Spleen (tissue), 7 donors: ENCODE measurements around the gene TOR1B.

ENCODE experiments used
- CTCF ChIP-seq, 11 experiments: fragments of 200-600 bp in 7 of 11; fragments of 450-650 bp in 4 of 11; sonication (generic) in 4 of 11; IDR thresholded peaks in 8 of 11; conservative IDR thresholded peaks in 3 of 11; 1 replicate in 7 of 11; 2 replicates in 4 of 11; pipeline versions ENCODE4 v1.4.0 to v1.8.0; 2016 to 2021; ENCODE audit warnings: antibody characterized with exemption in 11 of 11, inconsistent platforms in 4 of 11, mild to moderate bottlenecking in 1 of 11
- POLR2A ChIP-seq, 3 donors: fragments of 450-650 bp; IDR thresholded peaks; one replicate each; pipeline ENCODE4 v1.5.1; 2017; ENCODE audit warnings: antibody characterized with exemption in 3 of 3, mild to moderate bottlenecking in 1 of 3
- POLR2AphosphoS5 ChIP-seq, 3 donors: sonication (generic); formaldehyde crosslinking; IDR thresholded peaks; one replicate each; pipeline ENCODE4 v1.5.1; 2017; ENCODE audit warnings: antibody characterized with exemption in 3 of 3
- donor health status: DM: no; HTN: no; CAD: no; lungs with moderate emphysema.
- donor health status: DM: no; HTN: no; CAD: no.
- donor health status: DM: no; HTN: no; CAD: no.

GRCh38 chr9:129775448-129775798 lies 27.6 kb upstream of the TOR1B start:
- TF ChIP-seq POLR2A (IDR thresholded peaks at IDR 0.05) (no peak), CTCF (IDR thresholded peaks at IDR 0.05 in 8 of 11, conservative IDR thresholded peaks at IDR 0.05 in 3 of 11) (no peak), POLR2AphosphoS5 (IDR thresholded peaks at IDR 0.05) (no peak)
